DND-41 (cell line): ENCODE data around the gene ASB1.

Experiments
- CTCF ChIP-seq: IDR thresholded peaks from 2 replicates; pipeline ENCODE4 v1.5.1; 2012; ENCODE audit warnings: borderline replicate concordance, low read length, moderate library complexity, mild to moderate bottlenecking; ENCODE audit not compliant: poor library complexity, severe bottlenecking; ENCODE audit errors: extremely low read depth
- EZH2 ChIP-seq: IDR thresholded peaks from 3 replicates; pipeline ENCODE4 v1.6.1; 2012; ENCODE audit warnings: borderline replicate concordance, low read depth, mild to moderate bottlenecking, moderate library complexity, low read length, inconsistent platforms; ENCODE audit not compliant: severe bottlenecking

GRCh38 chr2:238389988-238390589 lies 36.6 kb upstream of the ASB1 start:
- TF ChIP-seq CTCF (no peak), EZH2 (no peak)
